Measurements from ENCODE around the gene MT2A. TPM values are rescaled to one million over a fixed set of nuclear protein-coding genes. Genes with fewer than 3 reads are reported as not detected.

The MT2A gene
- total and polyA plus RNA-seq, 2 of the 4 experiments (the other 2 are of a cell fraction), result 25.5 to 621 TPM

- no peak overlapping the region for H3K27ac ChIP-seq (ENCODE audit: insufficient read depth, low read length)
- no peak overlapping the region for H2AFZ ChIP-seq (replicated peaks; ENCODE audit: low read length, poor library complexity)
- no peaks in the 10 kb centered on the region for H3K79me1 ChIP-seq (ENCODE audit: low read depth in 1 of 2, low read length in 2 of 2)
- no peaks in the 10 kb centered on the region for H3K36me3 ChIP-seq (ENCODE audit: control insufficient read depth, insufficient read depth, low read length)
- intact Hi-C loops (cut with micrococcal nuclease) (no loop called here), in situ Hi-C loops (cut with MboI; ENCODE audit: low sequenced_read_pairs) (no loop called here), dilution Hi-C loops (cut with HindIII; ENCODE audit: low sequenced_read_pairs, unreplicated experiment) (no loop called here)
- no peaks in the 10 kb centered on the region for H3K9me1 ChIP-seq (ENCODE audit: insufficient read depth, low read length)
- ATAC-seq (ENCODE audit: low read depth) (no peak), DNase-seq (no peak)
- no peak overlapping the region for H4K8ac ChIP-seq (ENCODE audit: low read depth in 2 of 2, low read length in 2 of 2)
- H2BK120ac ChIP-seq (ENCODE audit: low read depth, low read length), result no peak overlapping the region
- H4K20me1 ChIP-seq (ENCODE audit: insufficient read depth, low read length), result no peaks in the 10 kb centered on the region
- peaks cover 65% of the 10 kb centered on the region for H3K27me3 ChIP-seq (ENCODE audit: control insufficient read depth, insufficient read depth, low read length)
- no peak overlapping the region for H2BK15ac ChIP-seq (ENCODE audit: low read depth, low read length)
- no peak overlapping the region for H4K5ac ChIP-seq (ENCODE audit: low read depth, low read length)
- H3K9ac ChIP-seq (ENCODE audit: low read depth, low read length), result no peak overlapping the region
- no peak overlapping the region for H2AK5ac ChIP-seq (ENCODE audit: low read depth, low read length)
- H2BK5ac ChIP-seq (ENCODE audit: low read depth, low read length, poor library complexity, severe bottlenecking), result no peak overlapping the region
- H3K4ac ChIP-seq (ENCODE audit: low read depth, low read length), result no peak overlapping the region
- no peak overlapping the region for H3K18ac ChIP-seq (ENCODE audit: low read depth, low read length)
- CTCF ChIA-PET, result no interaction called here
- no peak overlapping the region for H3K23ac ChIP-seq (ENCODE audit: low read depth, low read length)
- no peaks in the 10 kb centered on the region; the same call in 1 of the 2 replicates for H3K4me1 ChIP-seq (ENCODE audit: control insufficient read depth, insufficient read depth, low read length)
- TF ChIP-seq USF2 (IDR thresholded peaks at IDR 0.05; ENCODE audit: low read depth, low read length) (no peak), ELK1 (IDR thresholded peaks at IDR 0.05; ENCODE audit: borderline replicate concordance, low read depth, low read length) (no peak), CTCF (conservative IDR thresholded peaks at IDR 0.05; ENCODE audit: low read depth, low read length) (no peak), SMC3 (IDR thresholded peaks at IDR 0.05; ENCODE audit: low read depth, low read length) (no peak), RCOR1 (IDR thresholded peaks at IDR 0.05; ENCODE audit: insufficient replicate concordance, low read length) (no peak), RAD21 (IDR thresholded peaks at IDR 0.05; ENCODE audit: low read length) (no peak), CEBPB (IDR thresholded peaks at IDR 0.05; ENCODE audit: low read depth, low read length) (no peak), BHLHE40 (IDR thresholded peaks at IDR 0.05; ENCODE audit: low read depth, low read length) (no peak), MAZ (IDR thresholded peaks at IDR 0.05; ENCODE audit: borderline replicate concordance, low read depth, low read length) (no peak), MAFK (IDR thresholded peaks at IDR 0.05; ENCODE audit: low read depth, low read length) (no peak), MXI1 (IDR thresholded peaks at IDR 0.05; ENCODE audit: borderline replicate concordance, low read depth, low read length) (no peak), NFE2L2 (IDR thresholded peaks at IDR 0.05; ENCODE audit: low read depth, low read length) (no peak)
- no peak overlapping the region for H2AK9ac ChIP-seq (replicated peaks; ENCODE audit: low read depth, low read length, poor library complexity)
- no peak overlapping the region for H3K4me2 ChIP-seq (ENCODE audit: low read depth, low read length)
- POLR2A ChIA-PET (ENCODE audit: unreplicated experiment), result no interaction called here
- no peak overlapping the region for H2BK20ac ChIP-seq (ENCODE audit: low read depth, low read length)
- H3K9me3 ChIP-seq (ENCODE audit: control insufficient read depth, insufficient read depth, low read length), result peaks cover 2% of the 10 kb centered on the region; the same call in 1 of the 2 replicates
- BruUV-seq (replicated peaks), result no TSS peak
- WGBS, 2 experiments (ENCODE audit: extremely low coverage in 2 of 2, insufficient read length in 1 of 2), result no CpG with 5 or more reads among the region's 6 CpGs
- H3K4me3 ChIP-seq (ENCODE audit: insufficient read depth, low read depth, low read length), result no peak overlapping the region
- no peak overlapping the region for H3K14ac ChIP-seq (replicated peaks; ENCODE audit: low read depth, low read length)
- H3K56ac ChIP-seq (ENCODE audit: extremely low read depth, insufficient read depth, low read length), result no peak overlapping the region
- H4K91ac ChIP-seq (ENCODE audit: insufficient read depth, low read depth, low read length), result no peak overlapping the region
Observed at GRCh38 chr16:56632848-56633365, 24.5 kb downstream of the MT2A start.
